Fibroblast of lung (primary cell): Measurements from ENCODE around the gene NUP62.

Experiments
- EZH2 ChIP-seq: IDR thresholded peaks from 2 replicates; pipeline ENCODE4 v1.5.1; 2012; ENCODE audit warnings: low read length, control low read depth, mild to moderate bottlenecking; ENCODE audit errors: missing control alignments
- TF ChIP-seq, protein P1 (sequence below), 2 donors: IDR thresholded peaks in 1 of 2; conservative IDR thresholded peaks in 1 of 2; 1 replicate in 1 of 2; 2 replicates in 1 of 2; pipeline ENCODE4 v1.5.1; 2011 to 2012; ENCODE audit warnings: low read length in 2 of 2, control low read depth in 1 of 2, inconsistent platforms in 1 of 2, low read depth in 1 of 2, mild to moderate bottlenecking in 1 of 2

DNA sequence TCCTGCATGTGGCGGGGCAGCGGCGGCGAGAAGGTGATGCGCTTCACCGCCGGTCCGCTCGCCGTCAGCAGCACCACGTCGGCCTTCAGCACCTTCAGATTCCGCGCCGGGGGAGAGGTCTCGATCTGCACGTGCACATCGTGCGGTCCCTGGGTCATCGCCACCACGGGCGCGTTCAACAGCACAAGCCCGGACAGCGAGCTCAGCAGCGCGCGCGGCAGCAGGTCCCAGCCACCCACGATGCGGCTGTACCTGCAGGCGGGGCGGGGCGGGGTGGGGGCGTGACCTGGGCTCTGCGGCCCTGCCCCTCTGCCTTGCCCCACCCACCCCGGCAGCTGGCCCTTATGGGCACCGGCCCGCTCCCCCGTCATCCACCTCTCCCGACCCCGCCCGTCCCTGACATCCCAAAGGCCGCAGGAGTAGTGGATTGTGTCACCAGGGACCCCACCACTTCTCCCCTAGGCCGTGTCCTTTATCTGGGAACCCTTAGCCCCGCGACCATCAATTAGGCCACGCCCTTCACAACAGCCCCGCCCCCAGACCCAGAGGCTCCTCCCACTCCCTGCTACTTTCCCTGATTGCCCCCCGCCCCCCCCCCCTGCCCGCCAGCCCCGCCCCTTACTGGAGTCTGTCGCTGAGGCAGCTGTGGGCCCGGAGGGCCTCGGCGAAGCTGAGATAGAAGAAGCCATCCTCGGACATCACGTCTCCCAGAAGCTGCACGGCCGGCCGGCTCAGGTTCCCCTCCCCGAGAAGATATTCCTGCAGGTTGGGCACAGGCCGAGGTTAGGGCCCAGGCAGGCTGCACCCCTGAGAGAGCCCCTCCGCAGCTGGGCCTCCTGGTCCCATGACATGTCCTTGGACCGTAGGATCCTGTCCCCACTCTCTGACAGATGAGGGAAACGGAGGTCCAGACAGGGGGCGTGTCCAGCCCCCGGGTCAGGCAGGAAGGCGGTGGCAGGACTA, 38.7 kb downstream of the NUP62 start:
- TF ChIP-seq, protein P1, sequence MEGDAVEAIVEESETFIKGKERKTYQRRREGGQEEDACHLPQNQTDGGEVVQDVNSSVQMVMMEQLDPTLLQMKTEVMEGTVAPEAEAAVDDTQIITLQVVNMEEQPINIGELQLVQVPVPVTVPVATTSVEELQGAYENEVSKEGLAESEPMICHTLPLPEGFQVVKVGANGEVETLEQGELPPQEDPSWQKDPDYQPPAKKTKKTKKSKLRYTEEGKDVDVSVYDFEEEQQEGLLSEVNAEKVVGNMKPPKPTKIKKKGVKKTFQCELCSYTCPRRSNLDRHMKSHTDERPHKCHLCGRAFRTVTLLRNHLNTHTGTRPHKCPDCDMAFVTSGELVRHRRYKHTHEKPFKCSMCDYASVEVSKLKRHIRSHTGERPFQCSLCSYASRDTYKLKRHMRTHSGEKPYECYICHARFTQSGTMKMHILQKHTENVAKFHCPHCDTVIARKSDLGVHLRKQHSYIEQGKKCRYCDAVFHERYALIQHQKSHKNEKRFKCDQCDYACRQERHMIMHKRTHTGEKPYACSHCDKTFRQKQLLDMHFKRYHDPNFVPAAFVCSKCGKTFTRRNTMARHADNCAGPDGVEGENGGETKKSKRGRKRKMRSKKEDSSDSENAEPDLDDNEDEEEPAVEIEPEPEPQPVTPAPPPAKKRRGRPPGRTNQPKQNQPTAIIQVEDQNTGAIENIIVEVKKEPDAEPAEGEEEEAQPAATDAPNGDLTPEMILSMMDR (conservative IDR thresholded peaks at IDR 0.05 in 1 of 2, IDR thresholded peaks at IDR 0.05 in 1 of 2; ENCODE audit: low read depth in 1 of 2, low read length in 2 of 2) = no peak
- TF ChIP-seq EZH2 = no peak
